Testis (tissue), 2 donors: ENCODE measurements around the gene MOB2.

Experiments
- POLR2A ChIP-seq: fragments of 450-650 bp; IDR thresholded peaks from one replicate; pipeline ENCODE4 v1.6.1; 2017; ENCODE audit warnings: antibody characterized with exemption, mild to moderate bottlenecking, moderate library complexity
- TF ChIP-seq, protein P1 (sequence below), 3 experiments: fragments of 450-650 bp in 2 of 3; fragments of 200-600 bp in 1 of 3; sonication (generic) in 1 of 3; IDR thresholded peaks; one replicate each; pipeline ENCODE4 v1.5.1; 2016 to 2019; ENCODE audit warnings: antibody characterized with exemption in 3 of 3, mild to moderate bottlenecking in 2 of 3, moderate library complexity in 1 of 3

DNA sequence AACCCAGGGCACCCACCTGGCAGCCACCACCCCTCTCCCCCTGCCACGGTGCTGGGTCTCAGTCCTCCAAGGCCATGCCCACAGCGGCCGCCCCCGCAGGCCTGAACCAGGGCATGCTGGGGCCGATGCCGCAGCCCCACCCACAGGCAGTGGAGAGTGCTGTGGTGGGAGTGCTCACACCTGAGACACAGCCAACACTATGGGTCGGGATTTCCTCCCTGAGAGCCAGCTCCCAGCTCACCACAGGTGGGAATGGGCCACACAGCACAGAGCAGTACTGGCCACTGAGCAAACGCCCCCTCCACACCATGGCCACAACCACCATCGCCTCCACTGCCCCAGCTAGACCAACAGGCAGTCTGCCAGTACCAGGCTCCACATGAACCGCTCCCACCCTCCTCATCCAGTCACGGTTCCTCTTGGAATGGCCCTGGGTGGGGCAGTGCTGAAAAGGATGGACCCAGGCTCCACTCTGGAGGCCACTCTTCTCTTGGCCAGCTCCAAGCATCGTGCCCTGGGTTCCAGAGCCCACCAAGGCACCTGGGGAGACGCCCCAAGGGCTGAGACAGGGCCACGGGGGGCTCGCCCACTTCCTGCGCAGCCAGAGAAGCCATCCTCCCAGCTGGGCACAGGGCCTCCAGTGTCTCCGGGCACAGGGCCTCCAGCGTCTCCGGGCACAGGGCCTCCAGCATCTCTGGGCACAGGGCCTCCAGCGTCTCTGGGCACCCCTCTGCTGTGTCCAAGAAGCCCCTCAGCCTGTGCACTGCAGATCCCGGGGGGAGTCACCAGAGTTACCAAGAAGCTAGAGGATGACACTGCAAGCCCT, 14.2 kb downstream of the MOB2 start:
- TF ChIP-seq POLR2A = no peak
- TF ChIP-seq, protein P1, sequence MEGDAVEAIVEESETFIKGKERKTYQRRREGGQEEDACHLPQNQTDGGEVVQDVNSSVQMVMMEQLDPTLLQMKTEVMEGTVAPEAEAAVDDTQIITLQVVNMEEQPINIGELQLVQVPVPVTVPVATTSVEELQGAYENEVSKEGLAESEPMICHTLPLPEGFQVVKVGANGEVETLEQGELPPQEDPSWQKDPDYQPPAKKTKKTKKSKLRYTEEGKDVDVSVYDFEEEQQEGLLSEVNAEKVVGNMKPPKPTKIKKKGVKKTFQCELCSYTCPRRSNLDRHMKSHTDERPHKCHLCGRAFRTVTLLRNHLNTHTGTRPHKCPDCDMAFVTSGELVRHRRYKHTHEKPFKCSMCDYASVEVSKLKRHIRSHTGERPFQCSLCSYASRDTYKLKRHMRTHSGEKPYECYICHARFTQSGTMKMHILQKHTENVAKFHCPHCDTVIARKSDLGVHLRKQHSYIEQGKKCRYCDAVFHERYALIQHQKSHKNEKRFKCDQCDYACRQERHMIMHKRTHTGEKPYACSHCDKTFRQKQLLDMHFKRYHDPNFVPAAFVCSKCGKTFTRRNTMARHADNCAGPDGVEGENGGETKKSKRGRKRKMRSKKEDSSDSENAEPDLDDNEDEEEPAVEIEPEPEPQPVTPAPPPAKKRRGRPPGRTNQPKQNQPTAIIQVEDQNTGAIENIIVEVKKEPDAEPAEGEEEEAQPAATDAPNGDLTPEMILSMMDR (IDR thresholded peaks at IDR 0.05) = no peak
